ENCODE results near the gene SLC35A3. TPM values are rescaled to one million over a fixed set of nuclear protein-coding genes. Genes with fewer than 3 reads are reported as not detected.
"Not testable (repeated sequence)": the region's sequence is repeated elsewhere in the genome, so short reads cannot be mapped to it uniquely, and the experiment has no call there.

SLC35A3 gene
- total RNA-seq, result 68.7 TPM
- 13.7 TPM for polyA plus RNA-seq

DNA sequence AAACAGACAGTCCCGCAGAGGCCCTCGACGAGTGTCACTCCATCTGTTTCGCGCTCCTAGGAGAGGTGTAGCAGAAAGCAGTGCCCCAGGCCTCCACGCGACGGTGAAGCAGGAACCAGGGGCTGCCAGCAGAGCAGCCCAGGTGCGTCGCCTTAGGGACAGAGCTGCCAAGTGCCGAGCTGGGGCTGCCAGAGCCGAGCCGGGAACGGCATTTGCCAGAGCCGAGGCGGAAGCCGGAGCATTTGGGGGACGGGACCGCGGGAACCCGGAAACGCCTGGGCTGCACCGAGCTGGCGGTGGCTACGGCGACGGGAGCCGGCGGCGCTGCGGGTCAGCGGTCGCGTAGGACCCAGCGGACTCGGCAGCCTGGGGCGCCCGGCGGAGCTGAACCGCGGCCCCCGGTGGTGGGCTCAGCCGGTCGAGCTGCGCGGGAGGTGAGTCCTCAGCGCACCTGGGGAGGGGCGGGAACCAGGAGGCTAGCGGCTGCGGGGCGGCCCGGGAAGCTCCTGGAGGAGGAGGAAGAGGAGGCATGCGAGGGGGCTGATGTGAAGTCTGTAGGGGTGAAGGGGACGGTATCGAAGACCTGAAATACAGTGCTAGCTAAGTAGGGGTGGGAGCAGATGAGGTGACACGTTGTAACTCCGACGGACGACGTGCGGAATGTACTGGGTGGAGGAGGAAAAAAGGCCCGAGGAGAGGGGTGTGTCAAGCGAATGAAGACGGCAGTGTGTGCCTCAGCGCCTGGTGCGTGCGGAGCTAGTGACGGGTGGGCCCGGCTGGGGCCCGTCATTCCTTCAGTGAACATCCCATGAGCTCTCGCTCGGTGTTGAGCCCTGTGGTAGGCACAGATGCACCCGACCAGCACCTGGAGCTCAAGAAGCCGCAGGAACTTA lies at the start of gene SLC35A3:
SLC35A3 (plus strand) TSS at position 268 of the 893 bp plus-strand sequence. CDS start 23,559 bp downstream, outside the sequence.
- H3K27ac ChIP-seq (ENCODE audit: low read depth), result peak within 1 kb of the TSS; percentile 82
- H3K4me3 ChIP-seq (ENCODE audit: low read depth, low read length), result peak within 1 kb of the TSS; percentile 88
- WGBS, result under 1% methylated on average over 74 of the region's 74 CpGs
- peak; percentile 28 for DNase-seq (ENCODE audit: extremely low spot score)
- no peaks in the 10 kb centered on the region for H3K4me1 ChIP-seq (ENCODE audit: insufficient read depth)
- no peaks in the 10 kb centered on the region for H3K36me3 ChIP-seq (ENCODE audit: insufficient read depth)

- Histone ChIP-seq H3K36me3 (ENCODE audit: insufficient read depth) (no peaks in the 10 kb centered on the region), H3K4me1 (ENCODE audit: insufficient read depth) (no peaks in the 10 kb centered on the region)
- no peak for DNase-seq (ENCODE audit: extremely low spot score)
Measured at GRCh38 chr1:99934801-99935200, 35.0 kb upstream of the SLC35A3 start.

DNA sequence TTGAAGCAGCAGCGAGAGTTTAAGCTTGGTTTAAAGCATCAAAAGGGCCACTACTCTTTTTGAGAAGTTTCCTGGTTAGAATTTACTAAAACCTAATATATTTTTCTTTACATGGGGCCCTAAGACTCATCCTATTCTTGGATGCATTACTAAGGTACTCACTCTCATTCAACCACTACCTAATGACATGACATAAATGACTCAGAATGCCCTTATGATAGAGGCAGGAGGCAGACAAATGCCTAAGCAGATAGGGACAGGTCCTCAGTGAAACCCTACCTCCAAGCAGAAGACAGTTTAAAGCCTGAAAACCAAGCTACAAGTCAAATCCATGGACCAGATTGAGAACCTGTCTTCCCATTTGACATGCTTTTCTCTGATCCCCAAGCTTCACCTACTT lies 34.3 kb upstream of the SLC35A3 start:
- Histone ChIP-seq H3K27ac (ENCODE audit: low read depth) (no peak overlapping the region), H3K36me3 (ENCODE audit: insufficient read depth) (no peaks in the 10 kb centered on the region), H3K4me1 (ENCODE audit: insufficient read depth) (no peaks in the 10 kb centered on the region), H3K4me3 (ENCODE audit: low read depth, low read length) (no peak overlapping the region)
- WGBS, result 87% methylated on average over 1 of the region's 1 CpG
- DNase-seq (ENCODE audit: extremely low spot score), result no peak

More at GRCh38 chr1:99934801-99935200, 35.0 kb upstream of the SLC35A3 start:
- no peak overlapping the region for H3K27ac ChIP-seq (ENCODE audit: low read depth)
- no peak overlapping the region for H3K4me3 ChIP-seq (ENCODE audit: low read depth, low read length)

- WGBS, result 93% methylated on average over 3 of the region's 3 CpGs
- no peaks in the 10 kb centered on the region for H3K36me3 ChIP-seq (ENCODE audit: insufficient read depth)
- H3K4me3 ChIP-seq (ENCODE audit: low read depth, low read length), result no peak overlapping the region
- no peaks in the 10 kb centered on the region for H3K4me1 ChIP-seq (ENCODE audit: insufficient read depth)
- H3K27ac ChIP-seq (ENCODE audit: low read depth), result no peak overlapping the region
- no peak for DNase-seq (ENCODE audit: extremely low spot score)
Measured at GRCh38 chr1:99936071-99936470, 33.7 kb upstream of the SLC35A3 start.

GRCh38 chr1:99942723-99943122 lies 27.1 kb upstream of the SLC35A3 start:
- H3K4me1 ChIP-seq (ENCODE audit: insufficient read depth), result no peaks in the 10 kb centered on the region
- H3K36me3 ChIP-seq (ENCODE audit: insufficient read depth), result no peaks in the 10 kb centered on the region
- WGBS, result 92% methylated on average over 1 of the region's 1 CpG

GRCh38 chr1:99943223-99943794 lies 26.5 kb upstream of the SLC35A3 start:
- WGBS, result 27% methylated on average over 7 of the region's 7 CpGs
- no peak for DNase-seq (ENCODE audit: extremely low spot score)
- Histone ChIP-seq H3K36me3 (ENCODE audit: insufficient read depth) (no peaks in the 10 kb centered on the region), H3K27ac (ENCODE audit: low read depth) (no peak overlapping the region), H3K4me3 (ENCODE audit: low read depth, low read length) (no peak overlapping the region), H3K4me1 (ENCODE audit: insufficient read depth) (no peaks in the 10 kb centered on the region)

More at GRCh38 chr1:99942723-99943122, 27.1 kb upstream of the SLC35A3 start:
- Histone ChIP-seq H3K4me3 (ENCODE audit: low read depth, low read length) (no peak overlapping the region), H3K27ac (ENCODE audit: low read depth) (no peak overlapping the region)
- no peak for DNase-seq (ENCODE audit: extremely low spot score)

DNA sequence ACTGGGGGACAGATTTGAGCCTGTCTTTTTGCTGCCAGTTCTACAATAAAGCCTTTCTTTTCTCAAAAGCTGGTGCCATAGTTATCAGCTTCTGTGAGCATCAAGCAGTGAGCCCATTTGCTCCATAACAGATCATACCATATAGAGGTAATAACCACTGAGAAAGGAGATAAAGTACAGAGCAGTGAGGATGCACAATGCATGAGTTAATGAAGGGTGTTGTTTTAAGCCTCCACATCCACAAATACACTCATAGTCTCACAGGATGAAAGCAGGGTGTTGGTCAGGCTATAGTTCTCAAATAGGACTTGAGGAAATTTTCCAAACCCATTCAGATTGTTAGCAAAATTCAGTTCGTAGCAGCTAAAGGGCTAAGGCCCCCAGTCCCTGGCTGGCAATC lies 25.6 kb upstream of the SLC35A3 start:
- Histone ChIP-seq H3K4me1 (ENCODE audit: insufficient read depth) (no peaks in the 10 kb centered on the region), H3K36me3 (ENCODE audit: insufficient read depth) (no peaks in the 10 kb centered on the region), H3K4me3 (ENCODE audit: low read depth, low read length) (no peak overlapping the region), H3K27ac (ENCODE audit: low read depth) (no peak overlapping the region)
- WGBS, result 81% methylated on average over 1 of the region's 1 CpG
- no peak for DNase-seq (ENCODE audit: extremely low spot score)

DNA sequence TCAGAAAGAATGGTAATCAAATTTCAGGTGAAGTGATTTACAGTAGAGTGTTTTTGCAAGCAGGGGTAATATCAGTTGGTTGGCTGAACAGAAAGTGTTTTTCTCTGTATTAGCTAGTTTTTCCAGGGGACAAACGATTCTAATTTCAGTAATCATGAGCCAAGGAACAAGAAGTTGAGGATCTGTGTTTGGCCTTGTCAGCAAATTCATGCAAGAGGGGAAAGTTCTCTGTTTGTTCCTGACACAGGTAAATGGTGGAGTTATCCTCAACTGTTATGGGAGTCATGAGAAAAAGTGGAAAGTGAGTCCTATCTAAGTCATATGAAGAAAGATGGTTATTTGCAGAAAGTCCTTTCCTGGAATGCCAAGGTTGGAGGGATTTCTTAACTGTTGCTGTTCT lies 24.6 kb upstream of the SLC35A3 start:
- 82% methylated on average over 1 of the region's 1 CpG for WGBS
- no peak overlapping the region for H3K4me3 ChIP-seq (ENCODE audit: low read depth, low read length)
- H3K27ac ChIP-seq (ENCODE audit: low read depth), result no peak overlapping the region
- no peaks in the 10 kb centered on the region for H3K4me1 ChIP-seq (ENCODE audit: insufficient read depth)
- no peaks in the 10 kb centered on the region for H3K36me3 ChIP-seq (ENCODE audit: insufficient read depth)
- no peak for DNase-seq (ENCODE audit: extremely low spot score)

GRCh38 chr1:99950486-99950885 lies 19.3 kb upstream of the SLC35A3 start:
- H3K27ac ChIP-seq (ENCODE audit: low read depth), result no peak overlapping the region
- H3K36me3 ChIP-seq (ENCODE audit: insufficient read depth), result no peaks in the 10 kb centered on the region
- no peak overlapping the region for H3K4me3 ChIP-seq (ENCODE audit: low read depth, low read length)
- no peak for DNase-seq (ENCODE audit: extremely low spot score)
- H3K4me1 ChIP-seq (ENCODE audit: insufficient read depth), result no peaks in the 10 kb centered on the region
- WGBS, result 59% methylated on average over 3 of the region's 3 CpGs

DNA sequence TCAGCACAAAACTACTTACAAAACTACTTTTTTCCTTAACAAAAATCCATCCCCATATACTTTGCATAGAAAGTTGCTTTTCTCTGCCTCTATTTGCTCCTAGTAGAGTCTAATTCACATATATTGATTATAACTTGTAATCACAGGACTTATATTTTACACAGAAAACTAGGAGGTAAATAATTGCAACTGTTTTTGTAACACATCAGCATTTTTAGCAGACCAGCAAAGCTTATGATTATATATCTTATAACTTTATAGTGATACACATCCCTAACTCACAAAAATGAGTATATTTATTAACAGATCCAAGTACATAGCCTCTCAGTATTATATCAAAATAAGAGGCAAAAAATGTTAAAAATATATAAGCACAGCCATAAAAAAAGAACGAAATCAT lies 17.3 kb upstream of the SLC35A3 start:
- Histone ChIP-seq H3K27ac (ENCODE audit: low read depth) (no peak overlapping the region), H3K4me3 (ENCODE audit: low read depth, low read length) (no peak overlapping the region), H3K36me3 (ENCODE audit: insufficient read depth) (no peaks in the 10 kb centered on the region), H3K4me1 (ENCODE audit: insufficient read depth) (no peaks in the 10 kb centered on the region)
- DNase-seq (ENCODE audit: extremely low spot score), result no peak
- WGBS, result 79% methylated on average over 1 of the region's 1 CpG

GRCh38 chr1:99955375-99955774 lies 14.4 kb upstream of the SLC35A3 start:
- no peak for DNase-seq (ENCODE audit: extremely low spot score)
- WGBS, result 90% methylated on average over 3 of the region's 3 CpGs
- Histone ChIP-seq H3K27ac (ENCODE audit: low read depth) (no peak overlapping the region), H3K4me3 (ENCODE audit: low read depth, low read length) (no peak overlapping the region), H3K4me1 (ENCODE audit: insufficient read depth) (no peaks in the 10 kb centered on the region), H3K36me3 (ENCODE audit: insufficient read depth) (no peaks in the 10 kb centered on the region)

GRCh38 chr1:99956755-99957154 lies 13.0 kb upstream of the SLC35A3 start:
- H3K4me1 ChIP-seq (ENCODE audit: insufficient read depth), result no peaks in the 10 kb centered on the region
- 27% methylated on average over 2 of the region's 2 CpGs for WGBS
- DNase-seq (ENCODE audit: extremely low spot score), result no peak
- H3K27ac ChIP-seq (ENCODE audit: low read depth), result no peak overlapping the region
- H3K4me3 ChIP-seq (ENCODE audit: low read depth, low read length), result no peak overlapping the region
- H3K36me3 ChIP-seq (ENCODE audit: insufficient read depth), result no peaks in the 10 kb centered on the region

DNA sequence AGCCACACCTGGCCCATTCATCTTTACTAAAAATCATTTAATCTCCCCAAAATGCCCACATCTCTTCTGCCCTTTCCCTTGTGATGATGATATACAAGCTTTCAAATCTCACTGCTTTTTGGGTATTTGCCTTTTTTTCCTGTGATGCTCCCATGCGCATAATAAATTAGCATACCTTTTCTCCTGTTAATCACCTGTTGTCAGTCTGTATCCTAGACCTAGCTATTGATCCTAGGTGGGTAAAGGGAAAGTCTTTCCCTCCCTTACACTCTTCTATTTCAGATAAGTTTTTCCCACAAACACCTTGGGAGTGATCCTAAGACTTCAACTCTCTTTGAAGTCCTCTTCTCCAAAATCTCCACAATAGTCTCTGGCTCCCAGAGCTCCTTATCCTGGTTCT lies 12.0 kb upstream of the SLC35A3 start:
- no peak overlapping the region for H3K27ac ChIP-seq (ENCODE audit: low read depth)
- no peak for DNase-seq (ENCODE audit: extremely low spot score)
- 91% methylated on average over 1 of the region's 1 CpG for WGBS

DNA sequence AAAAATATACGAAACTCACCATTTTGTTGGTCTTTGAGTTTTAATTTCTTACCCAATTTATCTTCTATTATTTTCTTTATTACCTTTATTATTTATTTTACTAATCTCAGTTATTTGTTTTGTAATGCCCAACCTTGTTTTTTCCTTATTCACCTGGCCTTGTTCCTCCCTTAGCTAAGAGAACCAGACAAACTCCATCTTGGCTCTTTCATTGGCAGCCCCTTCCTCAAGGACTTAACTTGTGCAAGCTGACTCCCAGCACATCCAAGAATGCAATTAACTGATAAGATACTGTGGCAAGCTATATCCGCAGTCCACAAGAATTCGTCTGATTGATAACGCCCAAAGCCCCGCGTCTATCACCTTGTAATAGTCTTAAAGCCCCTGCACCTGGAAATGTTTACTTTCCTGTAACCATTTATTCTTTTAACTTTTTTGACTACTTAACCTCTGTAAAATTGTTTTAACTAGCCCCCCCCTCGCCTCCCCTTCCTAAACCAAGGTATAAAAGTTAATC lies 10.5 kb upstream of the SLC35A3 start:
- not testable (repeated sequence) for H3K36me3 ChIP-seq (ENCODE audit: insufficient read depth); DNase-seq (ENCODE audit: extremely low spot score); H3K4me1 ChIP-seq (ENCODE audit: insufficient read depth); H3K27ac ChIP-seq (ENCODE audit: low read depth); H3K4me3 ChIP-seq (ENCODE audit: low read depth, low read length)
- WGBS, result 38% methylated on average over 7 of the region's 7 CpGs

More for the DNA sequence above, 12.0 kb upstream of the SLC35A3 start:
- Histone ChIP-seq H3K4me1 (ENCODE audit: insufficient read depth) (no peaks in the 10 kb centered on the region), H3K4me3 (ENCODE audit: low read depth, low read length) (no peak overlapping the region), H3K36me3 (ENCODE audit: insufficient read depth) (no peaks in the 10 kb centered on the region)
